GM19468 (cell line): ENCODE data around the gene DSC3.
"Not testable (repeated sequence)": the region's sequence is repeated elsewhere in the genome, so short reads cannot be mapped to it uniquely, and the experiment has no call there.

Source experiments
- ATAC-seq: cut with Tn5 transposase; IDR thresholded peaks from one replicate; pipeline ENCODE4 v1.9.1; 2021; ENCODE audit warnings: mild to moderate bottlenecking, moderate library complexity, moderate number of reproducible peaks; ENCODE audit not compliant: unreplicated experiment; ENCODE audit errors: extremely low read depth

Gene DSC3

GRCh38 chr18:30982285-30982992 lies 60.1 kb downstream of the DSC3 start:
- no peak for ATAC-seq

- ATAC-seq = not testable (repeated sequence)
Measured at GRCh38 chr18:30978091-30978490, 64.5 kb downstream of the DSC3 start.

GRCh38 chr18:30971338-30971956 lies 71.1 kb downstream of the DSC3 start:
- ATAC-seq = peak; percentile 43

- ATAC-seq = no peak
Measured at GRCh38 chr18:30970196-30970816, 72.2 kb downstream of the DSC3 start.

- ATAC-seq = no peak
Measured at GRCh38 chr18:30969670-30970170, 72.8 kb downstream of the DSC3 start.

GRCh38 chr18:30967701-30968100 lies 74.8 kb downstream of the DSC3 start:
- no peak for ATAC-seq

- no peak for ATAC-seq
Measured at GRCh38 chr18:30965237-30965636, 77.3 kb downstream of the DSC3 start.

GRCh38 chr18:30960661-30961060 lies 81.9 kb downstream of the DSC3 start:
- no peak for ATAC-seq

GRCh38 chr18:30957066-30957465 lies 85.5 kb downstream of the DSC3 start:
- no peak for ATAC-seq

- ATAC-seq = no peak
Measured at GRCh38 chr18:30954262-30954661, 88.3 kb downstream of the DSC3 start.

- no peak for ATAC-seq
Measured at GRCh38 chr18:30945761-30946160, 96.8 kb downstream of the DSC3 start.

GRCh38 chr18:30944773-30945417 lies 97.6 kb downstream of the DSC3 start:
- ATAC-seq = no peak

GRCh38 chr18:30940952-30941539 lies 101.5 kb downstream of the DSC3 start:
- ATAC-seq = no peak
